Measurements from ENCODE around the gene RPN2.
"Not testable (repeated sequence)": the region's sequence is repeated elsewhere in the genome, so short reads cannot be mapped to it uniquely, and the experiment has no call there.

The RPN2 gene

DNA sequence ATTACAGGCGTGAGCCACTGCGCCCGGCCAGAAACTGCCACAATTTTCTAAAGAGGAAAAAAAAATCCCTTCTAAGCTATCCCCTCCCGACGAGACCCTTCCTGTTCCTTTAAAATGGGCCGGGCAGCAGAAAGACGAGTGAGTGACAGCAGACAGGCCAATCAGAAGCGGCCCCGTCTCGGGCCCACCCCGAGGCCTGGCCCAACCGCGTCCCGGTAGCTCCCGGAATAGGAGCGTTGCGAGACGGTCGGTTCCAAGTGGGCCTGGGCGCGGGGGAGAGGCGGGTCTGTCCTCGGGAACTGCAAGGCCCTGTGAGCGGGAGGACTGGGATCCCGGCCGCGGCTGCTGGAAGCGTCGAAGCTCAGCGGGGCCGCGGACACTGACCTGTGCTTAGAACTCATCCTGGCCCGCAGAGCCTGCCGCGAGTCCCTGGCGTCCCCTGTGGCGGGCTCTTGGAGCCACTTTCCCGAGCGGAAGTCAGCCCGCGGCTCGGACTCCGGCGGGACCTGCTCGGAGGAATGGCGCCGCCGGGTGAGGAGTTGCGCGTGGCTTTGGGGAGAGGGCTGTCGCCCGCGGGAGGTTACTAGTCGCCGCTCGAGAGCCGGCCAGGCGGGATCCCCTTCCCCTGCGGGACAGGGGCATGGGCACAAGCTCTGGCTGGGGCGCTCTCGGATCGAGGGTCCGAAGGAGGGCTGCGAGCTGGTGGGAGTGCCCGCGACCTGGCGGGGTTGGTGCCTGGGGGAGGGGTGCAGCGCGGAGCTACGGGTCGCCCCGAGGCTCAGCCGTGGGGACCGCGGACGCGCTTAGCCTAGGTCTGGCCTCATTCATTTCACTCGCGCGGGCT lies at the start of gene RPN2, which contains the start of gene MROH8:
RPN2 (plus strand) TSS at position 492 of the 844 bp plus-strand sequence; CDS start at position 519, 27 bp downstream.
MROH8 (minus strand) TSS at position 710 of the 844 bp plus-strand sequence.
- DNase-seq (ENCODE audit: low spot score), result peak; percentile 95

DNA sequence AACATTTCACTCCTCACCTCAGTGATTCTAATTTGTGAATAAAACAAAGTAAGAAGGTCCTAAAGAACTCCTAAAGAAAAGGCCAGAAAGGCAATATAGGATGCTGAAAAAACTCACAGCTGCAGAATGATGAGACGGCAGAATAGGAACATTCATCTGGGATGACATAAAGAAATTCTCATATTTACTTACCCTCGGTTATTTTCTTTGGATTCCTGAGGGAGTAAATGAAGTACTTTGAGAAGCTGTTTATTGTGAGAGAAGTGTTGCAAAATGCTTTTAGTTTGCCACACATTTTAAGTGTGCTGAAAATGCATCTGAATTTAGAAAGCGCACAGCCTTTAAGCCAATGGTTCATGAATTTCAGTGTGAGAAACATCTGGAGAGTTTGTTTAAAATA lies 47.6 kb upstream of the RPN2 start:
- DNase-seq (ENCODE audit: low spot score), result no peak

DNA sequence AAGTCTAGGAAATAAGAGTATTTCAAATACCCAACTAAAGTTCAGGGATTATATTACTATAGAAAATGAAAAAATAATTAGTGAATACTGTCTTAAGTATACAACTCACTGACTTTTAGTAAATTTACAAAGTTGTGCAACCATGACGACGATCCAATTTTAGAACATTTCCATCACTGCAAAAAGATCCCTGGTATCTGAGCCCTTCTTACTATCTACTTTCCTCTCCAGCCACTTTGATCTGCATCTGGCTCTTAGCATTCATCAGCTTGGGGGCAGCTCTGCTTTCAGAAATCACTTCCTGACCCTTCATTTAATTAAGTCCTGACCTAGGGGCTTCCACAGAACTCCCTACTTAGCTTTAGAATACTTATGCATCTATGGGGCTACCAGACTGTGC lies 45.2 kb upstream of the RPN2 start:
- no peak for DNase-seq (ENCODE audit: low spot score)

DNA sequence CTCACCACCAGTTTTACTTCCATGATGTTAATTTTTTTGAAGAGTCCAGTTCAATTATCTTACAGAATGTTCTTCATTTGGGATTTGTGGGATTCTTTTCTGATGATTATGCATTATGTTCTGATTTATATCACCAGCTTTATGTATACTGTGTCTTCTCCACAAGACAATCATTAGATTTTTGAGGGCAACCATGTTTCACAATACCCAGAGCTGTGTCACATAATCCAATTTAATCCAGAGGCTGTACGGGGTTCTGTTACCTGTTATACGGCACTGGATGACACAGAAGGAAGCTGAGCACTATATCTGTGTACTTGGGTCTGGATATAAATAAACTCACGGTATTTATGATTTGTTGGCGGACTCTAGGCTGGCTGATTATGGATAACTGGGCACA lies 41.6 kb upstream of the RPN2 start:
- no peak for DNase-seq (ENCODE audit: low spot score)

DNA sequence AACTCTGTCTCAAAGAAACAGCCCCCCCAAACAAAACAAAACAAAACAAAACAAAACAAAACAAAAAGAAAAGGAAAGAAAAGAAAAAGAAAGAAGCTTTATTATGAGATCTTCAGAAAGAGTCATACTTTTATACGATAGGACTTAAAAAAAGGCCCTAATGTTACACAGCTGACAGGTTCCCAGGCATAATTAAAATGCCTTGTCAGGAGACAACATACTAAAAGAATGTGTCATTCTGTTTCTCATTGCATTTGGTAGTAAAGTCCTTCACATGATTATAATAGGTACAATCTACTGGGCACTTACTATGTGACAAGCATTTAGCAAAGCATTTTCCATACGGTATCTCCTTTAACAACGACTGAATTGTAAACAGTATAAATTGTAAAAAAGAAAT lies 36.4 kb upstream of the RPN2 start:
- DNase-seq (ENCODE audit: low spot score), result no peak

DNA sequence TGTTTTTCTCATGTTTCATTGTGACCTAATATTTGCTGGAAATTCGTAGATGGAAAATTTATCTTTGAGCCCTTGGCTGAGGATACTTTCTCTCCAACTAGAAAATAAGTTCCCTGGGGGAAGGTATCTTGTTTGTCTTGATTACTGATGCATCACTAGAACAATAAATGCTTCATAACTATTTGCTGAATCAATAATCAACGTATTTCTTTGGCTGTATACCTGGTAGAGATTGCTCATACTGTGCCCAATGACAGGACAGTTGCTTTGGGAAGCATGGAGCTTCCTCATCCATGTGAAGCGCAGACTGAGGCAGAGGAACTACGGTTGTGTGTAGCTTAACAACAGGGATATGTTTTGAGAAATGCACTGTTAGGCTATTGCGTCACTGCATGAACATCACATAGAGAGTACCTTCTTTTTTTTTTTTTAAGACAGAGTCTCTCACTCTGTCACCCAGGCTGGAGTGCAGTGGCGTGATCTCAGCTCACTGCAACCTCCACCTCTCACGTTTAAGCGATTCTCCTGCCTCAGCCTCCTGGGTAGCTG lies 34.2 kb upstream of the RPN2 start:
- DNase-seq (ENCODE audit: low spot score), result no peak

DNA sequence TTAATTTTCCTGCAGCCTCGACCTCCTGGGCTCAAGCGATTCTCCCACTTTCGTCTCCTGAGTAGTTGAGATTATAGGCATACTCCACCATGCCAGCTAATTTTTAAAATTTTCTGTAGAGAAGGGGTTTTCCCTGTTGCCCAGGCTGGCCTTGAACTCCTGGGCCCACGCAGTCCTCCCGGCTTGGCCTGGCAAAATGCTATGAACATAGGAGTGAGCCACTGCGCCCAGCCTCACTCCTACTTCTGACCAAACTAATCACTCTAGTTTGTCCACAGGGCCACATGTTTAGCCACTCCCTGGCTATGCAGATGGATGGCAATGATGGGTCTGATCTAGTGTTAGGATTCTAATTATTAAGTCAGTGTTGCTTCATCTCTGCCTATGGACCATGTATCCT lies 31.9 kb upstream of the RPN2 start:
- DNase-seq (ENCODE audit: low spot score), result no peak

DNA sequence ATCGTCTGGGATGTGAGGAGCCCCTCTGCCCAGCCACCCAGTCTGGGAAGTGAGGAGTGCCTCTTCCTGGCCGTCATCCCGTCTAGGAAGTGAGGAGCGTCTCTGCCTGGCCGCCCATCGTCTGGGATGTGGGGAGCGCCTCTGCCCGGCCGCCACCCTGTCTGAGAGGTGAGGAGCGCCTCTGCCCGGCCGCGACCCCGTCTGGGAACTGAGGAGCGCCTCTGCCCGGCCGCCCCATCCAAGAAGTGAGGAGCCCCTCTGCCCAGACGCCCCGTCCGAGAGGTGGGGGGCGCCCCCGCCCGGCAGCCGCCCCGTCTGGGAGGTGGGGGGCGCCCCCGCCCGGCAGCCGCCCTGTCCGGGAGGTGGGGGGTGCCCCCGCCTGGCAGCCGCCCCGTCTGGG lies 28.3 kb upstream of the RPN2 start:
- not testable (repeated sequence) for DNase-seq (ENCODE audit: low spot score)

DNA sequence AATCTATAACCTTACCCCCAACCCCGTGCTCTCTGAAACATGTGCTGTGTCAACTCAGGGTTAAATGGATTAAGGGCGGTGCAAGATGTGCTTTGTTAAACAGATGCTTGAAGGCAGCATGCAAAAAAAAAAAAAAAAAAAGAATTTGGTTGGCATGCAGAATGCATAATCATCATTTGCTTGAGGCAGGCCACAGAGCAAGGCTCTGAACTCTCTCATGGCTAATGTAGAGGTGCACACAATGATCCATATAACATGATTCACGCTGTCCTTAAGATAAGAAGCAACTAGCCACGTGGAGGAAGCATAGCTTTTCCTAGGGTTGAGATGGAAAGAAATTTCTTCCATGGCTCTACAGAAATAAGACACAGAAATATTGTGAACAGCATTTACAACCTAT lies 27.6 kb upstream of the RPN2 start:
- DNase-seq (ENCODE audit: low spot score), result no peak

DNA sequence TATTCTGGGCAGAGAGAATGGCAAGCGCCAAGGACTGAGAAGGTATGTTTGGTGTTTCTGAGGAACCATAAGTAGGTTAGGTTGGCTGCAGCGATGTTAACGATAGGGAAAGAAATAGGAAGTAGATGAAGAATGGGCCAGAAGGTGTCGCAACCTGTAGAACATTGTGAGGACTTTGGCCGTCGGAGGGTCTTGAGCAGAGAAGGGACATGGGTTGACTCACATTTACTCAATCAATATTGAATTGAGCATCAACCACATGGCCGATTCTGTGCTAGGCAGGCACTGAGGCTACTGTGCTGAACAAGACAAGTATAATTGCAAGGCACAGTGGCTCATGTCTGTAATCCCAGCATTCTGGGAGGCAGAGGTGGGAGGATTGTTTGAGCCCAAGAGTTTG lies 26.8 kb upstream of the RPN2 start:
- no peak for DNase-seq (ENCODE audit: low spot score)

DNA sequence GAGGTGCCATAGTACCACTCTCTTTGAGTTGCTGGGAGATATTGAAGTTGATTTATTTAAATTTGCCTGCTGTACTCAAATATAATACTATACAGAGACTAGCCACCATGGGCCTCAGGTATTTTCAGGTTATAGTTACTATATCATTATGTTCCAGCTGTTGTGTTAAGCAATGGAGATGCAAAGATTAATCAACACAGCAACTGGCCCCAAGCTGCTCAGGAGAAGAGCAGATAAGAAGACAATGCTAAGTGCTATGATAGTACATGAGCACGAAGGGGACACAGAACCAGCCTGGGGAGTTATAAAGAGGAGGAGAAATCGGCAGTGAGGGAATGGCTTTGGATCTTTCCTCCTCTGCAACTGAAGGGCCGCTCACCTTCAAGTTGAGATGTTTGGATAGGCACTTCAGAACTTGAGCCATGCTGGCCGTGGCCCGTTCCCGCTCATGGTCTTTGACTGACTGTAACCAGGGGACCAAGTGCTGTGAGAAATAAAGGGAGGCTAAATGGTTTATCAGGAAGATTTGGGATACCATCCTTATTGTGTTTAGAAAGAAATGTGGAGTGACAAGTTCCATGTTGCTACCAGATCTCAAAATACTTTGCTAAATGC lies 24.3 kb upstream of the RPN2 start:
- no peak for DNase-seq (ENCODE audit: low spot score)

DNA sequence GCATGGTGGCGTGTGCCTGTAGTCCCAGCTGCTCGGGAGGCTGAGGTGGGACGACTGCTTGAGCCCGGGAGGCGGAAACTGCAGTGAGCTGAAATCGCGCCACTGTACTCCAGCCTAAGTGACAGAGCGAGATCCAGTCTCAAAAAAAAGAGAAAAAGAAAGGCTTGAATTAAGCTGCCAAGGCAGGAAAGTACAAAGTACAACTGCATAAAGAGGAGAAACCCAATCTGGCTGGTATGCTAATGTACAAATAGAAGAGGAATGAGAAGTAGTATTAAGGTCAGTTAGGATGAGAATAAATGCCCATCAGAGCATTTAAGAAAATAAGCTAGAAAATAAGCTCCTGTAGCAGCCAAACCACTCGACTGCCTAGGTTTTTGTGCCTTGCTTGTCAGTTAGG lies 23.1 kb upstream of the RPN2 start:
- DNase-seq (ENCODE audit: low spot score), result no peak

DNA sequence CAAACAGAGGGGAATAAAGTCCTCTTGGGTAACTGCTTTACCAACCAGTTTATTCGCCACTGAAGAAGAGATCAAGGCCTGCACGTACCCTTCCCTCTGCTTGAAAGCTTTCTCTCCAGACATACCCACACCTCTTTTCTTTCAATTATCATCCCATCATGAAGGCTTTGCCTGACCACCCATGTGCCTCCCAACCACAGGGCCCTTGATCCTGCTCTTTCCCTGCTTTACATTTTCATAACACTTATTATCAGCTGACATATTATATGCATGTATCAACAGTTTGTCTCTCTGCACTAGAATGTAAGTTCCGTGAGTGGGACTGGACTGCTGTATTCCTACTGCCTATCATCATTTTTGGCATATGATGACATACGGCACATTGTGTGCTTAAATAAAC lies 20.9 kb upstream of the RPN2 start:
- DNase-seq (ENCODE audit: low spot score), result no peak

DNA sequence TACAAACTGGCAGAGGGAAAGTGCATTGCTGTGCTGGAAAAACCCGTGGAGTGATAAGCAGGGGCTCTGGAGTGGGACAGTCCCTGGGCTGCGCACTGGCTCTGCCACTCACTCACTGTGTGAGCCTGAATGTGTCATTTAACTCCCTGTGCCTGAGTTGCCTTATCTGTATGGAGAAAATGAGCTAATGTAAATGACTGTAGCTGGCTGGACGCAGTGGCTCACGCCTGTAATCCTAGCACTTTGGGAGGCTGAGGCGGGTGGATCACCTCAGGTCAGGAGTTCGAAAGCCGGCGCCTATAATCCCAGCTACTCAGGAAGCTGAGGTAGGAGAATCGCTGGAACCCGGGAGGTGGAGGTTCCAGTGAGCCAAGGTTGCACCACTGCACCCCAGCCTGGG lies 18.4 kb upstream of the RPN2 start:
- no peak for DNase-seq (ENCODE audit: low spot score)

DNA sequence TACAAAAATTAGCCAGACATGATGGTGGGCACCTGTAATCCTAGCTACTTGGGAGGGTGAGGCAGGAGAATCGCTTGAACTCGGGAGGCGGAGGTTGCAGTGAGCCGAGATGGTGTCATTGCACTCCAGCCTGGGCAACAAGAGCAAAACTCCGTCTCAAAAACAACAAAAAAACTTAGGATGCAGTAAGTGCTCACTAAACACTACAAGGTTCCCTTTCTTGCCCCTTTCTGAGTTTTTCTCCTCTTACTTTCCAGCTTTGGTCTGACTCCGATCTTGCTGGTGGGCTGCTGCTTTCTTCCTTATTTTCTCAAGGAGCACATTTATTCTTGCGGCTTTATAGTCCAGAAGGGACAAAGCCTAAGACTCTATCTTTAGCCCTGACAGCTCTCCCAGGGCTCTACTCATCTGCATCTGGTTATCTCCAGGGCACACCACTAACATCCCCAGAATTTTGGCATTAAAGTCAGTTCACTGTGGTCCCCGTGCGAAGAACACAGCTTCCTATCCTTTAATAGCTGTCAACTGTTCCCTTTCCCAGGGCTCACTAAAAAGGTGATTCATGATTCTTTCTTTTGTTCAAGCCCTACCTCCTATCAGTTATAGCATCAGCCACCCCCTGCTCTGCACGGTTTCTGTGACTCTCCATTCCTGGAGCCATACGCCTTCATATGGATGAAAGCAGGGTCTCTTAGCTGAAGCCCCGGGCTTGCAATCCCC lies 17.1 kb upstream of the RPN2 start:
- no peak for DNase-seq (ENCODE audit: low spot score)

DNA sequence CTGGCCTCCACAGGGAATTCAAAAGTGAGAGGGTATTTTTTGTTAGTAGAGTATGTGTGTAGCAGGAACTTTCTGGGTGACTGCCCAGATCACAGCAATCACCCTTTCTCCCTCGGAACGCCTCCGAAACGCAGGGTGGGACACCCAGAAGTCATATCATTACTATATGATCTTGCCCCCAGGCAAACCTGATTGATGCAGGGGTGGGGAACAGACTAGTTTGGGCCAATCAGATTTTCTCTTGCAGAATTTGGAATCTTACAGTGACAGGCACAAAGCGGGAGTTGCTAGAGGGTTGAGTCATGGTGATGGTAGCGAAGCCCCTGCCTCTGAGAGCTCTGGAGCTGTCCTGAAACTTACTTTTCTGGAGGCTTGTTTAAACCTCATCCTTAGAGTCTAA lies 16.5 kb upstream of the RPN2 start:
- no peak for DNase-seq (ENCODE audit: low spot score)

DNA sequence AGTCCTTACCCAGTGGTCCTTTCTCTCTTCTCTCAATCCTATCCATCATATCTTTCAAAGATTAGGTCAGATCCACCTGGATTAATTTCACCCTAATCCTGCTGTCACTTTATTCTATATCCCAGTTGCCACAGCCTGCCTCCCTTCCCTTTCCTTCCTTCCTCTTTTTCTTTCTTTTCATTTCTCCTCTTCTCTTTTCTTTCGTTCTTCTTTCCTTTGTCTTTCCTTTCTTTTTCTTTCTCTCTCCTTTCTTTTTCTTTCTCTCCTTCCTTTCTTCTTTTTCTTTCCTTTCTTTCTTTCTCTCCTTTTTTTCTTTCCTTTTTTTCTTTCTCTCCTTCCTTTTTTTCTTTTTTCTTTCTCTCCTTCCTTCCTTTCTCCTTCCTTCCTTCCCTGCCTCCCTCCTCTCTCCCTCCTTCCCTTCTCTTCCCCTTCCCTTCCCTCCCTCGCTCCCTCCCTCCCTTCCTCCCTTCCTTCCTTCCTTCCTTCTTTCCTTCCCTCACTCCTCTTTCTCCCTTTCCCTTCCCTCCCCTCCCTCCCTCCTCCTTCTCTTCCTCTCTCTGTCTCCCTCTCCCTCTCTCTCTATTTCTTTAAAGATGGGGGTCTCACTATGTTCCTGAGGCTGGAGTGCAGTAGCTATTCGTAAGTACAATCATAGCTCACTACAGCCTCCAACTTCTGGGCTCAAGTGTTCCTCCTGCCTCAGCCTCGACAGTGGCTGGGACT lies 15.1 kb upstream of the RPN2 start:
- no peak for DNase-seq (ENCODE audit: low spot score)

DNA sequence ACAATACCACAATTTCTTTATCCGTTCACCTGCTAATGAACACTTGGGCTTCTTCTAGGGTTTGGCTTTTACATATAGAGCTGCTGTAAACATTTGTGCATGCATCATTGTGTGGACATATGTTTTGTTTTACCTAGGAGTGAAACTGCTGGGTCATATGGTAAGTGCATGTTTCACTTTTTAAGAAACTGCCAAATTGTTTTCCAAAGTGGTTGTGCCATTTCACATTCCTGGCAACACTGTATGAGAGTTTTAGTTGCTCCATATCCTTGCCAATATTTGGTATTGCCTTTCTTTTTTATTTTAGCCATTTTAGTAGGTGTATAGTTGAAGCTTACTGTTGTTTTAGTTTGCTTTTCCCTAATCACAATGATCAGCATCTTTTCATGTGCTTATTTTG lies 14.1 kb upstream of the RPN2 start:
- DNase-seq (ENCODE audit: low spot score), result no peak

DNA sequence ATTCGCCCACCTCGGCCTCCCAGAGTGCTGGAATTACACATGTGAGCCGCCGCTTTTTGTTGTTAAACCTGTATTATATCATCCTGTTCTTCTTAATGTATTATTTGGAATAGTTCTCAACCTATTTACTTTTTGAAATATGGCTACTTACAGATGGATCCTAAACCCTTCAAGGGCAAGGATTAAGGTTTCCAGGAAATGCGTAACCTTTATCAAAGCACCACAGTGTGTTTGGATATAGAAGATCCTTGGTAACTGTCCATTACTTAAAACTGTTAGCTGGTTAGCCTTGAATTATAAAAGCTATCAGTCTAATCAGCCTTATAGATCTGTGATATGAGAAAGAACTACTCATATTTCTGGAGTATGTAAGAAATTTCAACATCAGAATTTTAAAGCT lies 12.3 kb upstream of the RPN2 start:
- DNase-seq (ENCODE audit: low spot score), result no peak

DNA sequence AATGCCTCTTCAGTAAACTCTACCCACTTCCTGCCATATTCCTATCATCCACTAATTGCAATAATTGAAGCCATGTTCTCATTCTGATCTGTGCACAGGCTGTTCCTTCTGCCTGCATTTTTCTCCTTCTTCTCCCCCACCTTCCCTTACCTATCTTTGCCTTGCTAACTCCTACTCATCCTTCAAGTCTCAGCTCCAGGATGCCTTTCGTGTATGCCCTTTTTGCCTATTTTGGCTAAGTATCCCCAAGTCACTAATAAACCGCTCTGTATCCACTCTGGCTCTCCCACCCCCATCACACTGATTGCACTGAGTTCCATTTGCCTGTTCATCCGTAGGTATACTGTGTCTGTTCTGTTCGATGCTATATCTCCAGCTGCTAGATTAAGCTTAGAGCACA lies 6.3 kb upstream of the RPN2 start:
- no peak for DNase-seq (ENCODE audit: low spot score)

DNA sequence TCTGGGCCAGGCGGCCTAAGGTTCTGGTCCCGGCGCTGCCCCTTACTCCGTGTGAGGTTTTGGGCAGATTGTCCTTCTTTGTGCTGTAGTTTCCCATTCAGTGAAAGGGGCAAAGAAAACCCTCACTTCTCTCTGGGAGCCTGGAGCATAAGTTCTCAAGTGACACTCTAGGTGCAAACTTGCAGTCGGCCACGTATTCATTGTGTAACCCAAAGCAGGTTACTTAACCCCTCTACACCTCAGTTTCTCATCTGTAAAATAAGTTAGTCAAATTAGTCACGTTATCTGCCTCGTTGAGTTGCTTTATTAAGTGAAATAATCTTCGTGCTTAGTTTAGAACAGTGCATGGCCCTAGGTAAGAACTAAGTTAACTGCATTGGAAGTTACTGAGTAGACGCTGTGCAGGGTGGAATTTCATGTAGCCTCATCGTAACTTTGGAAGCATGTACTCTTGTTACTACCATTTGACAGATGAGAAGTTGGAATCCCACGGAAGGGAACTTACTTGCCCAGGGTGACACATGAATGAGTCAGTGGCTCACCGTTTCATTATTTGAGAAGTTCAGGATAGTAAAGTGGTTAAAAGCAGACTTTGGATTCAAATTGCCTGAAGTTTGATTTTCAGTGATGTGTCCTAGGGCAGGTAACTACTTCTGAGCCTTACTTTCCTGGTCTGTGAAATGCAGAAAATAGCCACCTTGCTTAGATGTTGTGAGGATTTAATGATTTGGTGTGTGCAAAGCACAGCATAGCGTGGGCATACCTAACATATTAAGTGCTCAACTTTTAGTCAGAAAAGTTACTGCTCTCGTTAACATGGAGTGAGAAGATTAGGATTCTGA lies 774 bp downstream of the RPN2 start:
- DNase-seq (ENCODE audit: low spot score), result peak; percentile 24
